Choroid plexus epithelial cell (primary cell): ENCODE results near the gene NCEH1.

ENCODE experiments used
- DNase-seq: peaks from one replicate; pipeline ENCODE4 v3.0.0-alpha.2; 2010; ENCODE audit warnings: low read depth
- H3K4me3 ChIP-seq: 2 replicates; pipeline ENCODE4 v1.5.1; 2011; ENCODE audit warnings: low read depth, mild to moderate bottlenecking, control low read depth, low read length, moderate library complexity
- CTCF ChIP-seq: conservative IDR thresholded peaks from 2 replicates; pipeline ENCODE4 v1.5.1; 2011; ENCODE audit warnings: low read depth, mild to moderate bottlenecking, control low read depth, inconsistent platforms, low read length, moderate library complexity

Gene NCEH1

GRCh38 chr3:172700936-172701455 is 9.9 kb downstream of the NCEH1 start:
- TF ChIP-seq CTCF = no peak
- H3K4me3 ChIP-seq = no peak overlapping the region
- no peak for DNase-seq

- DNase-seq = no peak
- TF ChIP-seq CTCF = no peak
- no peak overlapping the region for H3K4me3 ChIP-seq
Observed at GRCh38 chr3:172700256-172700655, 10.6 kb downstream of the NCEH1 start.

GRCh38 chr3:172699031-172699430 is 11.8 kb downstream of the NCEH1 start:
- H3K4me3 ChIP-seq = no peak overlapping the region
- no peak for DNase-seq
- TF ChIP-seq CTCF = no peak

- no peak for DNase-seq
- no peak overlapping the region for H3K4me3 ChIP-seq
- TF ChIP-seq CTCF = no peak
Observed at GRCh38 chr3:172698631-172699030, 12.2 kb downstream of the NCEH1 start.

GRCh38 chr3:172697558-172697957 is 13.3 kb downstream of the NCEH1 start:
- H3K4me3 ChIP-seq = no peak overlapping the region
- TF ChIP-seq CTCF = no peak
- DNase-seq = no peak

- no peak for TF ChIP-seq CTCF
Observed at GRCh38 chr3:172696357-172696756, 14.5 kb downstream of the NCEH1 start.

GRCh38 chr3:172694573-172695246 is 16.2 kb downstream of the NCEH1 start:
- no peak for TF ChIP-seq CTCF
- no peak for DNase-seq
- no peak overlapping the region for H3K4me3 ChIP-seq

More at GRCh38 chr3:172696357-172696756, 14.5 kb downstream of the NCEH1 start:
- H3K4me3 ChIP-seq = no peak overlapping the region
- no peak for DNase-seq
